ENCODE results near the gene STRN3. TPM values are rescaled to one million over a fixed set of nuclear protein-coding genes. Genes with fewer than 3 reads are reported as not detected.

The STRN3 gene
- total and polyA plus RNA-seq, 10 of the 15 experiments (the other 5 are each of a cell fraction or from before 2014, with no cell fraction given) = 7.8 to 27.9 (median 14.1) TPM

DNA sequence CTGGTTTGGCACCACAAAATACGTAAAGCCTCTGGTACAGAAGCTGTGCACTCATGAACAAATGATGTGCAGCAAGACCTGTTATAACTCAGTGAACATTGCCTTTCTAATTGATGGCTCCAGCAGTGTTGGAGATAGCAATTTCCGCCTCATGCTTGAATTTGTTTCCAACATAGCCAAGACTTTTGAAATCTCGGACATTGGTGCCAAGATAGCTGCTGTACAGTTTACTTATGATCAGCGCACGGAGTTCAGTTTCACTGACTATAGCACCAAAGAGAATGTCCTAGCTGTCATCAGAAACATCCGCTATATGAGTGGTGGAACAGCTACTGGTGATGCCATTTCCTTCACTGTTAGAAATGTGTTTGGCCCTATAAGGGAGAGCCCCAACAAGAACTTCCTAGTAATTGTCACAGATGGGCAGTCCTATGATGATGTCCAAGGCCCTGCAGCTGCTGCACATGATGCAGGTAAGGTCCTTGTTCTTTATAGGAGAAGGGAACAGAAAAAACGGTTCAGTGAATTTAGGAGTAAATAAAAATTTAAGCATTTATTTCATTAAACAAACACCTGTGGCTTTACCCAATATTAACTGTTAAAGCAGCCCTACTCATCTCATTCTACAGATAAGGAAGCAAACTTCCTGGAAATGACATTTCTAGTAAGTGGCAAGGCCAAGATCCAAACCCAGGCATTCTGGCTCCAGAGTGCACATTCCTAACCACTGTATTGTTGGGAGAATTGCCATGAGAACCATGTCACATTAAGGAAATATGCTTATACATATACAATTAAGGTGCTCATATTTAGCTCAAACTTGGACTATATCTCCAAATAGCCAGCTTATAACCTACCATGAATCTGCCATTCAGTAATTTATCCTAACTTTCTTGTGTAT, 140.1 kb downstream of the STRN3 start:
- in situ Hi-C loops (cut with MboI) = no loop called here
- WGBS (ENCODE audit: insufficient coverage, insufficient replicate concordance, low lambda C conversion rate, missing lambda C conversion rate) = 100% methylated on average over 7 of the region's 7 CpGs
- Histone ChIP-seq H3K27me3 (replicated peaks in 1 of 2; ENCODE audit: control insufficient read depth in 2 of 2, insufficient read depth in 2 of 2, low read length in 1 of 2) (no peaks in the 10 kb centered on the region), H3K4me1 (ENCODE audit: control insufficient read depth, insufficient read depth, low read length) (no peaks in the 10 kb centered on the region), H3K27ac (ENCODE audit: control insufficient read depth, insufficient read depth) (no peak overlapping the region), H4K20me1 (ENCODE audit: control insufficient read depth, insufficient read depth) (no peaks in the 10 kb centered on the region), H3K9ac (ENCODE audit: control insufficient read depth, insufficient read depth, low read length) (no peak overlapping the region), H3K79me2 (ENCODE audit: control insufficient read depth, insufficient read depth, low read length) (no peaks in the 10 kb centered on the region), H3K4me2 (ENCODE audit: control insufficient read depth, insufficient read depth) (no peak overlapping the region), H2AFZ (ENCODE audit: control insufficient read depth, low read depth, low read length) (no peak overlapping the region), H3K4me3 (no peak overlapping the region), H3K36me3 (ENCODE audit: control insufficient read depth in 2 of 2, insufficient read depth in 2 of 2, low read length in 1 of 2) (no peaks in the 10 kb centered on the region), H3K9me3 (replicated peaks; ENCODE audit: control insufficient read depth, insufficient read depth, low read length) (no peaks in the 10 kb centered on the region)
- no TSS peak for BruUV-seq (replicated peaks)
- ChIA-PET RAD21 (ENCODE audit: unreplicated experiment) (no interaction called here), POLR2A (no interaction called here), SMC1A (ENCODE audit: uncharacterized antibody, unreplicated experiment) (interaction anchor here (0.9 to 2.0 kb wide), 2 partner anchors 7 to 46 kb away, joined by 3 to 11 read pairs; no protein-coding TSS in a partner anchor), CTCF (interaction anchor here (0.7 kb wide), 1 partner anchor 46 kb away, joined by 3 read pairs; no protein-coding TSS in a partner anchor)
- ATAC-seq (no peak), DNase-seq (ENCODE audit: low read depth, low spot score) (no peak), FAIRE-seq (no peak)
- TF ChIP-seq SREBF2 (IDR thresholded peaks at IDR 0.05; ENCODE audit: low read length) (no peak), KDM1A (IDR thresholded peaks at IDR 0.05; ENCODE audit: borderline replicate concordance) (no peak), IKZF2 (IDR thresholded peaks at IDR 0.05) (no peak), HCFC1 (IDR thresholded peaks at IDR 0.05; ENCODE audit: low read length) (no peak), MTA3 (IDR thresholded peaks at IDR 0.05; ENCODE audit: borderline replicate concordance, low read length) (no peak), DPF2 (IDR thresholded peaks at IDR 0.05) (no peak), CBFB (IDR thresholded peaks at IDR 0.05; ENCODE audit: low read depth) (no peak), MYB (IDR thresholded peaks at IDR 0.05; ENCODE audit: borderline replicate concordance, low read depth, low read length) (no peak), TBL1XR1 (IDR thresholded peaks at IDR 0.05; ENCODE audit: low read depth, low read length) (no peak)
- TF ChIP-seq, protein P1, sequence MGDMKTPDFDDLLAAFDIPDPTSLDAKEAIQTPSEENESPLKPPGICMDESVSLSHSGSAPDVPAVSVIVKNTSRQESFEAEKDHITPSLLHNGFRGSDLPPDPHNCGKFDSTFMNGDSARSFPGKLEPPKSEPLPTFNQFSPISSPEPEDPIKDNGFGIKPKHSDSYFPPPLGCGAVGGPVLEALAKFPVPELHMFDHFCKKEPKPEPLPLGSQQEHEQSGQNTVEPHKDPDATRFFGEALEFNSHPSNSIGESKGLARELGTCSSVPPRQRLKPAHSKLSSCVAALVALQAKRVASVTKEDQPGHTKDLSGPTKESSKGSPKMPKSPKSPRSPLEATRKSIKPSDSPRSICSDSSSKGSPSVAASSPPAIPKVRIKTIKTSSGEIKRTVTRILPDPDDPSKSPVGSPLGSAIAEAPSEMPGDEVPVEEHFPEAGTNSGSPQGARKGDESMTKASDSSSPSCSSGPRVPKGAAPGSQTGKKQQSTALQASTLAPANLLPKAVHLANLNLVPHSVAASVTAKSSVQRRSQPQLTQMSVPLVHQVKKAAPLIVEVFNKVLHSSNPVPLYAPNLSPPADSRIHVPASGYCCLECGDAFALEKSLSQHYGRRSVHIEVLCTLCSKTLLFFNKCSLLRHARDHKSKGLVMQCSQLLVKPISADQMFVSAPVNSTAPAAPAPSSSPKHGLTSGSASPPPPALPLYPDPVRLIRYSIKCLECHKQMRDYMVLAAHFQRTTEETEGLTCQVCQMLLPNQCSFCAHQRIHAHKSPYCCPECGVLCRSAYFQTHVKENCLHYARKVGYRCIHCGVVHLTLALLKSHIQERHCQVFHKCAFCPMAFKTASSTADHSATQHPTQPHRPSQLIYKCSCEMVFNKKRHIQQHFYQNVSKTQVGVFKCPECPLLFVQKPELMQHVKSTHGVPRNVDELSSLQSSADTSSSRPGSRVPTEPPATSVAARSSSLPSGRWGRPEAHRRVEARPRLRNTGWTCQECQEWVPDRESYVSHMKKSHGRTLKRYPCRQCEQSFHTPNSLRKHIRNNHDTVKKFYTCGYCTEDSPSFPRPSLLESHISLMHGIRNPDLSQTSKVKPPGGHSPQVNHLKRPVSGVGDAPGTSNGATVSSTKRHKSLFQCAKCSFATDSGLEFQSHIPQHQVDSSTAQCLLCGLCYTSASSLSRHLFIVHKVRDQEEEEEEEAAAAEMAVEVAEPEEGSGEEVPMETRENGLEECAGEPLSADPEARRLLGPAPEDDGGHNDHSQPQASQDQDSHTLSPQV (IDR thresholded peaks at IDR 0.05) = no peak
- TF ChIP-seq, protein P2, sequence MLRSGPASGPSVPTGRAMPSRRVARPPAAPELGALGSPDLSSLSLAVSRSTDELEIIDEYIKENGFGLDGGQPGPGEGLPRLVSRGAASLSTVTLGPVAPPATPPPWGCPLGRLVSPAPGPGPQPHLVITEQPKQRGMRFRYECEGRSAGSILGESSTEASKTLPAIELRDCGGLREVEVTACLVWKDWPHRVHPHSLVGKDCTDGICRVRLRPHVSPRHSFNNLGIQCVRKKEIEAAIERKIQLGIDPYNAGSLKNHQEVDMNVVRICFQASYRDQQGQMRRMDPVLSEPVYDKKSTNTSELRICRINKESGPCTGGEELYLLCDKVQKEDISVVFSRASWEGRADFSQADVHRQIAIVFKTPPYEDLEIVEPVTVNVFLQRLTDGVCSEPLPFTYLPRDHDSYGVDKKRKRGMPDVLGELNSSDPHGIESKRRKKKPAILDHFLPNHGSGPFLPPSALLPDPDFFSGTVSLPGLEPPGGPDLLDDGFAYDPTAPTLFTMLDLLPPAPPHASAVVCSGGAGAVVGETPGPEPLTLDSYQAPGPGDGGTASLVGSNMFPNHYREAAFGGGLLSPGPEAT (IDR thresholded peaks at IDR 0.05; ENCODE audit: low read depth) = no peak
- intact Hi-C loops (cut with micrococcal nuclease; ENCODE audit: unreplicated experiment) = no loop called here
